ENCODE measurements around the gene LMOD3. TPM values are rescaled to one million over a fixed set of nuclear protein-coding genes. Genes with fewer than 3 reads are reported as not detected.

Gene LMOD3
- total RNA-seq (2014; rRNA removed; shearing (Covaris generic)): not detected in 2 replicates

DNA sequence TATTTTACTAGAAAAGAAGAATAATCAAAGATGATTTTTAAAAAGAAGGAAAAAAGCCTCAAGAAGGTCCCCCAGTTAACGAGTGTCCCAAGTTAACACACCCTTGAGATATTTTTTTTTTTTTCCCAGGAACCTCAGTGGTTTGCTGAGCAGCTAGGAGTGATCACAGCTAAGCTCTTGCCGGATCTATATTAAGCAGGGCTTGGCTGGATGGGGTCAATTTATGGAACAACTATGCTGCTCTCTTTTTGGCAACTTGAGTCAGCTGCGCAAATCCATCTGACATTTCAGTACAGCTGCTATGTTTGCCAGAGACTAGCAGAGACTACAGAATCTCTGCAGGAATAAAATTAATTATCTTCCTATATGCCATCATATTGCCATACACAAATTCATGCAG is at the start of gene LMOD3:
TSS of gene LMOD3 (minus strand) at position 193 of the 400 bp plus-strand sequence. CDS start 209 bp downstream, outside the sequence.
- DNase-seq: no peak
- Histone ChIP-seq H3K36me3 (replicated peaks; ENCODE audit: control insufficient read depth, insufficient read depth, low read length) (no peaks in the 10 kb centered on the region), H3K4me3 (ENCODE audit: insufficient read depth, low read depth, low read length) (no peak within 1 kb of the TSS), H3K27me3 (ENCODE audit: control insufficient read depth, insufficient read depth, low read length) (no peaks in the 10 kb centered on the region)

GRCh38 chr3:69172058-69172457 is 49.7 kb upstream of the LMOD3 start:
- no peaks in the 10 kb centered on the region for H3K36me3 ChIP-seq (replicated peaks; ENCODE audit: control insufficient read depth, insufficient read depth, low read length)
- H3K27me3 ChIP-seq (ENCODE audit: control insufficient read depth, insufficient read depth, low read length): no peaks in the 10 kb centered on the region
- no peak for DNase-seq
- no peak overlapping the region for H3K4me3 ChIP-seq (ENCODE audit: insufficient read depth, low read depth, low read length)

DNA sequence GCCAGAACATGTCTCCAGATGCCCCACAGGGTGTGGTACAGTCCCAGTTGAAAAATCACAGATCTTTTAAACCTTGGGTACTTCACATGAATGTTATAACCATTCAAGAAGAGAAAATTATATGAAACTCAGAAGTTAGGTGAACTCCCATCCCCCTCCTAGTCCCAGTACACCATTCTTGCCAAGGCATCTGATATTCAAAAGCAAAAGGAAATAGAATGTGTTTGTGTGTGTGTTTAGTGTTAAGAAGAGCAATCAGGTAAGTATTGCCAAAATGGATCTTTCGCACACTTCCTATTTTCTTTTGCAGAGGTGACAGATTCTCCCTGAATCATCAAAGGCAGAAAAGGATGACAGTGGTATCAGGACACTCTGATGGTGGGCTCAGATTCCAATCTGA is 44.1 kb upstream of the LMOD3 start:
- Histone ChIP-seq H3K4me3 (ENCODE audit: insufficient read depth, low read depth, low read length) (no peak overlapping the region), H3K36me3 (replicated peaks; ENCODE audit: control insufficient read depth, insufficient read depth, low read length) (no peaks in the 10 kb centered on the region), H3K27me3 (ENCODE audit: control insufficient read depth, insufficient read depth, low read length) (no peaks in the 10 kb centered on the region)
- DNase-seq: no peak

GRCh38 chr3:69165744-69166143 is 43.3 kb upstream of the LMOD3 start:
- H3K36me3 ChIP-seq (replicated peaks; ENCODE audit: control insufficient read depth, insufficient read depth, low read length): no peaks in the 10 kb centered on the region
- no peak for DNase-seq
- no peaks in the 10 kb centered on the region for H3K27me3 ChIP-seq (ENCODE audit: control insufficient read depth, insufficient read depth, low read length)
- H3K4me3 ChIP-seq (ENCODE audit: insufficient read depth, low read depth, low read length): no peak overlapping the region

DNA sequence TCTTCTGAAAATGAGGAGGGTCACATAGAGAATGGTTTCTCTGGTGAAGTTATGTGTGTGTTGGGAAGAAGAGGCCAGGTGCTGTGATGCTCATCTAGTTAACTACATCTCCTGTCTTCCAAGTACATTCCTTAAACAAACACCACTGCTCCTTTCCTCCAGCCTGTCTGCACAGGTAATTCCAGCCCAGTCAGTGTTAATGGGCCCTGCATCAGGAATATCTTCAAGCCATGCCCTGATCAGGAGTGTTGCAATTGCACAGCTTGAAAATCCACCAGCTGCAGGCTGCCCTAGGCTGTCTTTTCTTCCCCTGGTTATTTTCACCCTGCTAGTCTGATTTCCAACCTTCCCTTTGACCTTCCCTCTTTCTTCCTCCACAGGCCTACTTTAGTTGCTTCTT is 41.9 kb upstream of the LMOD3 start:
- DNase-seq: no peak
- Histone ChIP-seq H3K36me3 (replicated peaks; ENCODE audit: control insufficient read depth, insufficient read depth, low read length) (no peaks in the 10 kb centered on the region), H3K27me3 (ENCODE audit: control insufficient read depth, insufficient read depth, low read length) (no peaks in the 10 kb centered on the region), H3K4me3 (ENCODE audit: insufficient read depth, low read depth, low read length) (no peak overlapping the region)

DNA sequence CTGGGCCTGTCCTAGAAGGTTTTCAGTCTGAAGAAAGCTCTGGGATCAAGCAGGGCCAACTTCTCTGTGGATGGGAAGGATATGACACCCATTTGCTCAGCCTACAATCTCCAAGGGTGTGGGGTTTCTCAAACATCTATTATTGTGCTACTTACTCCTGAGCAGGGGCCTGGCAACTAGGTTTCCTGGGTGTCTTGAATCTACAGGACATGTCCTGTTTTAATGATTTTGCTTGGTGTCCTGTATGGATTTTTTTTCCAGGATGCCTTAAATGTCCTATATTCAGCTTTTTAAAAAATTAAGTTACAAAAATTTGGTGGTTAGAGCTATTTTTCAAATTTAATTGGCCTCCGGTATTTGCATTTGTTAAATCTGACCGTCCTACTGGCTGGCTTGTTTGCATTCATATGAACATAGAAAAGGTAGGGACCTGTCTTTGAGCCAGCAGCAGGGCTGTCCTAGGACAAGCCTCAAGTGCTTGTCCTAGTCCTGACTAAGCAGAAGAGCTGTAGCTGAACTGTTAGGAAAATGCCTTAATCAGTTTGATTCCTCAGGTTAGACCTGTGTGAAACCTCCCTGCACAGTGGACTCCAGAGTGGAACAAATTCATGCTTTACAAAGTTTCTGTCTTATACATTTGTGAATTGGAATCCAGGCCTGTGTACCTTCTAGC is 40.0 kb upstream of the LMOD3 start:
- no peaks in the 10 kb centered on the region; the same call in 1 of the 2 replicates for H3K27me3 ChIP-seq (ENCODE audit: control insufficient read depth, insufficient read depth, low read length)
- DNase-seq: no peak
- no peak overlapping the region for H3K4me3 ChIP-seq (ENCODE audit: insufficient read depth, low read depth, low read length)
- H3K36me3 ChIP-seq (replicated peaks; ENCODE audit: control insufficient read depth, insufficient read depth, low read length): no peaks in the 10 kb centered on the region

- H3K4me3 ChIP-seq (ENCODE audit: insufficient read depth, low read depth, low read length): no peak overlapping the region
- H3K36me3 ChIP-seq (replicated peaks; ENCODE audit: control insufficient read depth, insufficient read depth, low read length): no peaks in the 10 kb centered on the region
- no peaks in the 10 kb centered on the region; the same call in 1 of the 2 replicates for H3K27me3 ChIP-seq (ENCODE audit: control insufficient read depth, insufficient read depth, low read length)
- DNase-seq: peak; percentile 34
These were observed 39.4 kb upstream of the LMOD3 start for GRCh38 chr3:69161587-69162307.

- Histone ChIP-seq H3K36me3 (replicated peaks; ENCODE audit: control insufficient read depth, insufficient read depth, low read length) (no peaks in the 10 kb centered on the region), H3K27me3 (ENCODE audit: control insufficient read depth, insufficient read depth, low read length) (no peaks in the 10 kb centered on the region; the same call in 1 of the 2 replicates), H3K4me3 (ENCODE audit: insufficient read depth, low read depth, low read length) (no peak overlapping the region)
- DNase-seq: no peak
These were observed 38.1 kb upstream of the LMOD3 start for GRCh38 chr3:69160525-69160924.

GRCh38 chr3:69160107-69160506 is 37.7 kb upstream of the LMOD3 start:
- no peak for DNase-seq
- H3K27me3 ChIP-seq (ENCODE audit: control insufficient read depth, insufficient read depth, low read length): no peaks in the 10 kb centered on the region; the same call in 1 of the 2 replicates
- no peaks in the 10 kb centered on the region for H3K36me3 ChIP-seq (replicated peaks; ENCODE audit: control insufficient read depth, insufficient read depth, low read length)
- H3K4me3 ChIP-seq (ENCODE audit: insufficient read depth, low read depth, low read length): no peak overlapping the region

DNA sequence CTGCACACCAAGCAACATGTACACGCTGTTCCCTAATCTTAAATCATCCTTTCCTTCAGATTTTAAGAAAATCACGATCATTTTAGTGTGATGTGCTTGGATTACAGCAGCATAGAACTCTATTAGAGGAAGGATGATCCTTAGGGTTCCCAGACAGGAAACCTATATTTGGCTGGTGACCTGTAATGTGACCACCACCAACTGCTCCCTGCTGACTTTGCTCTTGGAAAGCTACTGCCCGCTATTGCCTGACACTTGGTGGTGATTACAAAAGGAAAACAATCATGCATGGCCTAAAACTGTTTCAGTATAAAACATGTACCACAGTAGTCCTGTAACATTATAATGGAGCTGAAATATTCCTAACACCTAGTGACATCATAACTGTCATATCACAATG is 27.2 kb upstream of the LMOD3 start:
- no peak overlapping the region for H3K4me3 ChIP-seq (ENCODE audit: insufficient read depth, low read depth, low read length)

DNA sequence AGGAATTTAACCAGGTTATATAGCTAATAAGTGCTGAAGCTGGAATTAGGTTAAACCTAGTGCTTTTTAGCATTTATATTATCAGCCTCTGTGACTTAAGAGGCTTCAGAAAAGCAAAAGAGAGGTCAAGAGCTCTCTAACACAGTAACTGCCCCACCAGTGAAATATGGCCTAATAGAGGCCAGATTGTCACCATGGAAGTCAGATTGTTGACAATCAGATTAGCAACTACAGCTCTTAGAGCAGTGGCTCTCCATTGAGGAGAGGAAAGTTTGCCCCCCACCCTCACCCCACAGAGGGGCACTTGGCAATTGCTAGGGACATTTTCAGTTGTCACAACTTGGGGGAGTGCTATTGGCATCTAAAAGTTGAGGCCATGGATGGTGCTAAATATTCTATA is 23.3 kb upstream of the LMOD3 start:
- DNase-seq: no peak
- Histone ChIP-seq H3K4me3 (ENCODE audit: insufficient read depth, low read depth, low read length) (no peak overlapping the region), H3K36me3 (replicated peaks; ENCODE audit: control insufficient read depth, insufficient read depth, low read length) (no peaks in the 10 kb centered on the region), H3K27me3 (ENCODE audit: control insufficient read depth, insufficient read depth, low read length) (peaks cover 13% of the 10 kb centered on the region)

More for the DNA sequence above, 27.2 kb upstream of the LMOD3 start:
- DNase-seq: no peak
- peaks cover 3% of the 10 kb centered on the region; the same call in 1 of the 2 replicates for H3K27me3 ChIP-seq (ENCODE audit: control insufficient read depth, insufficient read depth, low read length)
- H3K36me3 ChIP-seq (replicated peaks; ENCODE audit: control insufficient read depth, insufficient read depth, low read length): no peaks in the 10 kb centered on the region

DNA sequence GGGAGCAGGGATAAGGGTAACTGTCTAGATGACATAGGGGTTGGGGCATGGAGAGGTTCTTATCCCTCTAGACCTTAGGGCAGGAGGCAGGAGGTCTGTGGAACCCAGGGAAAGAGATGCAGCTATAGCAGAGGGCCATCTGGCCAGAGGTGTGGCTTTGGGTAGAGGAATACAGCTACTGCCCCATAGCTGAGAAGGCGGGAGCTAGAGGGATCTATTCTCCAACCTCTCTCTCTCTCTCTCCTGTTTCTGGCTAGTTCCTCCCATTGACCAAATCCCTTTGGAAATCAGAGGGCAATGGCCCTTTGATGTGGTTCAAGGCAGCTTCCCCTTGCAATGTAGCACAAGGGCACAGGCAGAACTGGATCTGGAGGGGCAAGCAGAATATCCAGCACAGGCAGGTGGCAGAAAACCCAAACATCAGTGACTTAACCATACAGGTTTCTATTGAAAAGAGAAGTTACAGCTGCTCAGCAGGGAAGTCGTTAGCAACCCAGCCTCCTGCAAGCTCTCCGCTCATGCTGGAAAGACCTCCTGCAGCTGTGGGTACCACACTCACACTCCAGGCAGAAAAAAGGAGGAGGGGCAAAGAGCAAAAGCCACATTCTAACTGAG is 22.3 kb upstream of the LMOD3 start:
- H3K36me3 ChIP-seq (replicated peaks; ENCODE audit: control insufficient read depth, insufficient read depth, low read length): no peaks in the 10 kb centered on the region
- DNase-seq: peak; percentile 42
- H3K4me3 ChIP-seq (ENCODE audit: insufficient read depth, low read depth, low read length): no peak overlapping the region
- peaks cover 13% of the 10 kb centered on the region for H3K27me3 ChIP-seq (ENCODE audit: control insufficient read depth, insufficient read depth, low read length)

- Histone ChIP-seq H3K4me3 (ENCODE audit: insufficient read depth, low read depth, low read length) (no peak overlapping the region), H3K27me3 (ENCODE audit: control insufficient read depth, insufficient read depth, low read length) (peaks cover 21% of the 10 kb centered on the region), H3K36me3 (replicated peaks; ENCODE audit: control insufficient read depth, insufficient read depth, low read length) (no peaks in the 10 kb centered on the region)
- DNase-seq: no peak
These were observed 21.2 kb upstream of the LMOD3 start for GRCh38 chr3:69143612-69144011.

DNA sequence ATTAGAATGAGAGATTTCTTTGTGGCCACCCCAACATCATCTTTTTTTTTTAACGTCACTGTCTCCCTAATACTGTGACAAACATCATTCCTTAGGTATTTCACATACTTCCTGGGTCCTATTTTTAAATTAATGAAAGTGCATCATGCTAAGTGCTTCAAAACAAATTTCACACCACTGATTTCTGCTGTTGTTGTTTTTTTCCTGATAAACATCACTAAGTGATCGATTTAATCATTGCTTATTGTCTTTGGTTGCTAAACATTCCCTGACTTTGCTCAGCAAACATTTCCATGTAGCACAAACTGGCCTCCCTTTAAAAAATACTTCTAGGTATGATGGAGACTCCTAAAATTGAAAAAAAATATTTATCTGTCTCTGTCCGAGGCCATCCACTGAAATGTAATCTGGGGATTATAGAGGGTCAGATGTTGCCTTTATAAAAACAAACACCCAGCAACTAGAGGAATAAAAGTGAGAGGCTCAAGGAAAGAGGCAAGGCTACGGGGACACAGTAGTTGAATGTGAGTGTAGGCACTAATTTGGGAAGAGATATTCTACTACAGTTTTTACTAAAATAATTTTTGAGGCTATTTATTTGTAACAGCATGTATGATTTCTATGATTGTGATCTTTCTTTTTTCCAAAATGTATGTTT is 20.5 kb upstream of the LMOD3 start:
- no peak overlapping the region for H3K4me3 ChIP-seq (ENCODE audit: insufficient read depth, low read depth, low read length)

More for the DNA sequence above, 20.5 kb upstream of the LMOD3 start:
- DNase-seq: no peak
- Histone ChIP-seq H3K36me3 (replicated peaks; ENCODE audit: control insufficient read depth, insufficient read depth, low read length) (no peaks in the 10 kb centered on the region), H3K27me3 (ENCODE audit: control insufficient read depth, insufficient read depth, low read length) (peaks cover 21% of the 10 kb centered on the region)

Measured in H7 (cell line).